Activated T-cell treated with anti-CD3 and anti-CD28 coated beads, Interleukin-2, amount 50 U/mL, for 72 hours (primary cell): ENCODE data around the gene INSIG1. TPM values are rescaled to one million over a fixed set of nuclear protein-coding genes. Genes with fewer than 3 reads are reported as not detected.

Experiments used
- ATAC-seq, 2 donors: fragments of 150-1000 bp; cut with Tn5 transposase; replicated peaks in 1 of 2; 2 replicates each; pipeline ENCODE4 v1.10.0; 2021; ENCODE audit warnings: moderate library complexity in 2 of 2, mild to moderate bottlenecking in 1 of 2
- DNase-seq, 2 donors: peaks; one replicate each; pipeline ENCODE4 v3.0.0; 2021 to 2022; ENCODE audit warnings: mixed read lengths in 1 of 2
- H3K27ac Mint-ChIP-seq: one replicate; pipeline ENCODE4 v1.8.0; 2022; ENCODE audit warnings: mild to moderate bottlenecking, moderate library complexity, mixed read lengths
- H3K27me3 Mint-ChIP-seq: one replicate; pipeline ENCODE4 v1.8.0; 2022; ENCODE audit warnings: low read depth, mixed read lengths
- H3K36me3 Mint-ChIP-seq, 2 donors: one replicate each; pipeline ENCODE4 v1.8.0; 2022; ENCODE audit warnings: mixed read lengths in 2 of 2, mild to moderate bottlenecking in 1 of 2; ENCODE audit not compliant: insufficient read depth in 2 of 2
- H3K4me1 Mint-ChIP-seq: one replicate; pipeline ENCODE4 v1.8.0; 2022; ENCODE audit warnings: low read depth, mixed read lengths
- H3K4me3 Mint-ChIP-seq, 2 donors: one replicate each; pipeline ENCODE4 v1.8.0; 2022; ENCODE audit warnings: mild to moderate bottlenecking in 2 of 2, mixed read lengths in 2 of 2, moderate library complexity in 2 of 2
- H3K9me3 Mint-ChIP-seq, 2 donors: one replicate each; pipeline ENCODE4 v1.8.0; 2022; ENCODE audit warnings: mixed read lengths in 2 of 2
- total RNA-seq, 2 donors: library from RNA; stranded (reverse); gene quantifications; one replicate each; pipeline ENCODE4 v1.2.3, GENCODE V29; 2022

The INSIG1 gene
- total RNA-seq, 2 donors from 2014 or later: 36.5 to 46.6 TPM

DNA sequence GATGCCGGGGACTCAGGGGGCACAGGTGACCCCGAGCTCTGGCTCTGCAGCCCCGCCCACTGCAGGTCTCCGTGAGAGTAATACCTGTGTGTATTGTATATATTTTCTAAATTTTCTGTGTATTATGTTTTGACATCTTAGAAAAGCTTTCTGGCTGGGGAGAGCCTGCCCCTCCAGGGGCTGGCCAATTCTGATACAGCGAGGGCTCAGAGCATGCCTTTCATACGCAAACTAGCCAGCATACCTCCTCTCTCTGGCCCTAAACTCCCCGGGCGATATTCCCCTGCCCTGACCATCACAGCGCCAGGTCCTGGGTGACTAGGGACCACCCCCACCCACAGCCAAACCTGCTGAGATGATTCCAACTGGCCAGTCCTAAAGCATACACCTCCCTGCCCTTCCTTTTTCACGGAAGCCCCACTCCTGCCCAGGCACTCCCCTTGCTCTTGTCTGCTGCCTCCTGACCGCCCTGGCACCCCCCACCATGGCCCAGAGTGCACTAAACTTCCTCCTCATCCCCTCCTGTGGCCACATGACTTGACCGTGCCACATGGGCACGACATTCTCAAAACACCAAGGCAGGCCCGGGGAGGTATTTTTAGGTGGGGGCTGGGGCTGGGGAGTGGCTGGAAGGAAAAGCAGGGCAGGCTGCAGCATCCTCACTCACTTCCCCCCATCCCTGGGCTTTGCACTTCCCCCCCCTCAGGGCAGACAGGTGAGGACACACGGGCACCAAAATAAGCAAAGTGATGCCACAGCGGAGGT lies 61.5 kb downstream of the INSIG1 start:
- H3K4me3 Mint-ChIP-seq: no peak overlapping the region
- peaks cover 0 to 6% of the 10 kb centered on the region in 2 donors for H3K9me3 Mint-ChIP-seq
- H3K27me3 Mint-ChIP-seq: peaks cover 44% of the 10 kb centered on the region
- no peaks in the 10 kb centered on the region for H3K36me3 Mint-ChIP-seq
- no peak for ATAC-seq
- DNase-seq: no peak
- H3K4me1 Mint-ChIP-seq: no peaks in the 10 kb centered on the region
- H3K27ac Mint-ChIP-seq: no peak overlapping the region

Other genes starting within 250 kb of the INSIG1 start
- gene HTR5A, start 227.6 kb upstream of the INSIG1 start, total RNA-seq: not detected
- gene EN2, start 160.3 kb downstream of the INSIG1 start, total RNA-seq: not detected
- gene CNPY1, start 248.7 kb downstream of the INSIG1 start, total RNA-seq: not detected